ENCODE results near the gene KRTAP6-3. TPM values are rescaled to one million over a fixed set of nuclear protein-coding genes. Genes with fewer than 3 reads are reported as not detected.

KRTAP6-3 gene, protein sequence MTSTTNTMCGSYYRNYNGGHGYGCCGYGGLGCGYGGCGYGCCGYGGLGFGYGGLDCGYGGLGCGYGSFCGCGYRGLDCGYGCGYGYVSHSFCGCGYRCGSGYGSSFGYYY
- not detected for total RNA-seq
- not detected for polyA plus RNA-seq (2013, experiment 1 of 2)
- not detected for polyA plus RNA-seq (2013, experiment 2 of 2)
- long read RNA-seq, experiment 1 = 0 reads
- long read RNA-seq, experiment 2 = 0 reads
- long read RNA-seq, experiment 3 = 0 reads
- long read RNA-seq, experiment 4 = 0 reads

- H3K9ac ChIP-seq (ENCODE audit: extremely low read depth, low read length, poor library complexity, severe bottlenecking) = no peak within 1 kb of the TSS
- no peak for DNase-seq
- H3K9me3 ChIP-seq (ENCODE audit: control insufficient read depth, low read length) = no peaks in the 10 kb centered on the region
- H3K27me3 Mint-ChIP-seq (ENCODE audit: insufficient read depth) = no peaks in the 10 kb centered on the region
- TF ChIP-seq CTCF (conservative IDR thresholded peaks at IDR 0.05) = no peak
- no peaks in the 10 kb centered on the region for H3K36me3 Mint-ChIP-seq (ENCODE audit: low read depth)
- H3K4me1 ChIP-seq (ENCODE audit: control insufficient read depth, insufficient read depth, low read length) = no peaks in the 10 kb centered on the region
- no peaks in the 10 kb centered on the region for H3K4me1 Mint-ChIP-seq
- WGBS, 2 experiments (ENCODE audit: insufficient coverage in 1 of 2, insufficient read length in 1 of 2) = 90 to 91% methylated on average over 3 to 4 of the region's 4 CpGs
- H3K4me3 ChIP-seq (ENCODE audit: low read length) = no peak within 1 kb of the TSS
- no peaks in the 10 kb centered on the region for H3K27me3 ChIP-seq (ENCODE audit: control insufficient read depth, insufficient read depth, low read length, poor library complexity, severe bottlenecking)
- peaks cover 25% of the 10 kb centered on the region for H3K9me3 Mint-ChIP-seq
- H3K4me3 Mint-ChIP-seq = no peak within 1 kb of the TSS
- H3K27ac Mint-ChIP-seq = no peak within 1 kb of the TSS
- H3K27ac ChIP-seq (ENCODE audit: low read depth, low read length) = no peak within 1 kb of the TSS
- no peaks in the 10 kb centered on the region for H3K36me3 ChIP-seq (ENCODE audit: control insufficient read depth, insufficient read depth, low read length)
Observed at GRCh38 chr21:30592140-30592539, at the start of gene KRTAP6-3. TSS of gene KRTAP6-3 (plus strand) at chr21:30592440. CDS start at chr21:30592446, 6 bp downstream.

DNA sequence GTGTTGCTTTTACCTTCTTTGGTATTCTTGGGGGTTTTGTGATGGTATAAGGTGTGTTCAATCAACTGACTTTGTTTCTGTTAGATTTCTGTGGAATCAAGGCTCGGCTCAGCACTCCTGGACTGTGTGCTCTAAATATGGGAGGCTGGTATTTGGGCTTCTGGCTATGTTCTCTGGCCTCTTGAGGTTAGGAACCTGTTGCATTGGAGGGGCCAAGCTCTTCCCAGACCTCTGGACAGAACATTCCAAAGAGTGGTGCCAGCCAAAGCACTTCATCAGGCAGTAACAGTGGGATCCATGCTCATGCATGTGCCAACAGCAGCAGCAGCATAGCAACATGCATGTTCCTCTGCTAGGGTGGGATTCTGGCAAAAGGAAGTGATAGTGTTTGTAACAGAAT, 39.5 kb upstream of the KRTAP6-3 start:
- Histone ChIP-seq H3K4me1 (ENCODE audit: control insufficient read depth, insufficient read depth, low read length) (no peaks in the 10 kb centered on the region), H3K27ac (ENCODE audit: low read depth, low read length) (no peak overlapping the region), H3K9me3 (ENCODE audit: control insufficient read depth, low read length) (no peaks in the 10 kb centered on the region), H3K36me3 (ENCODE audit: control insufficient read depth, insufficient read depth, low read length) (no peaks in the 10 kb centered on the region), H3K4me3 (ENCODE audit: low read length) (no peak overlapping the region), H3K9ac (ENCODE audit: extremely low read depth, low read length, poor library complexity, severe bottlenecking) (no peak overlapping the region), H3K27me3 (ENCODE audit: control insufficient read depth, insufficient read depth, low read length, poor library complexity, severe bottlenecking) (no peaks in the 10 kb centered on the region)
- H3K4me1 Mint-ChIP-seq = no peaks in the 10 kb centered on the region
- no peak for TF ChIP-seq CTCF (conservative IDR thresholded peaks at IDR 0.05)
- no peak for DNase-seq
- no peak overlapping the region for H3K4me3 Mint-ChIP-seq
- 91% methylated on average over 1 of the region's 1 CpG; no CpG with 5 or more reads in 1 of the 2 experiments for WGBS, 2 experiments (ENCODE audit: insufficient coverage in 1 of 2, insufficient read length in 1 of 2)
- H3K27ac Mint-ChIP-seq = no peak overlapping the region
- H3K9me3 Mint-ChIP-seq = peaks cover 33% of the 10 kb centered on the region
- no peaks in the 10 kb centered on the region for H3K36me3 Mint-ChIP-seq (ENCODE audit: low read depth)
- no peaks in the 10 kb centered on the region for H3K27me3 Mint-ChIP-seq (ENCODE audit: insufficient read depth)

- no peaks in the 10 kb centered on the region for H3K27me3 Mint-ChIP-seq (ENCODE audit: insufficient read depth)
- TF ChIP-seq CTCF (conservative IDR thresholded peaks at IDR 0.05) = no peak
- WGBS, 2 experiments (ENCODE audit: insufficient coverage in 1 of 2, insufficient read length in 1 of 2) = 100% methylated on average over 1 of the region's 2 CpGs; no CpG with 5 or more reads in 1 of the 2 experiments
- peaks cover 41% of the 10 kb centered on the region for H3K9me3 Mint-ChIP-seq
- no peaks in the 10 kb centered on the region for H3K4me1 ChIP-seq (ENCODE audit: control insufficient read depth, insufficient read depth, low read length)
- H3K27ac ChIP-seq (ENCODE audit: low read depth, low read length) = no peak overlapping the region
- no peak for DNase-seq
- no peaks in the 10 kb centered on the region for H3K27me3 ChIP-seq (ENCODE audit: control insufficient read depth, insufficient read depth, low read length, poor library complexity, severe bottlenecking)
- H3K4me3 Mint-ChIP-seq = no peak overlapping the region
- H3K27ac Mint-ChIP-seq = no peak overlapping the region
- H3K36me3 ChIP-seq (ENCODE audit: control insufficient read depth, insufficient read depth, low read length) = no peaks in the 10 kb centered on the region
- H3K9me3 ChIP-seq (ENCODE audit: control insufficient read depth, low read length) = peaks cover 8% of the 10 kb centered on the region
- no peak overlapping the region for H3K9ac ChIP-seq (ENCODE audit: extremely low read depth, low read length, poor library complexity, severe bottlenecking)
- H3K4me1 Mint-ChIP-seq = no peaks in the 10 kb centered on the region
- no peak overlapping the region for H3K4me3 ChIP-seq (ENCODE audit: low read length)
- no peaks in the 10 kb centered on the region for H3K36me3 Mint-ChIP-seq (ENCODE audit: low read depth)
Observed at GRCh38 chr21:30555095-30555494, 37.1 kb upstream of the KRTAP6-3 start.
